B cell (primary cell): Measurements from ENCODE around the gene NFKBIZ. TPM values are rescaled to one million over a fixed set of nuclear protein-coding genes. Genes with fewer than 3 reads are reported as not detected.
A peak's percentile ranks its signal among the peaks of the same experiment; 100 is the strongest.

Source experiments
- ATAC-seq: fragments of 200-7000 bp; cut with Tn5 transposase; one replicate; pipeline ENCODE4 v1.10.0; 2021; ENCODE audit warnings: low read depth, mild to moderate bottlenecking, moderate number of reproducible peaks, moderate library complexity
- CTCF ChIA-PET: fragments of 350-600 bp; sonication (Branson Sonifier 250); formaldehyde crosslinking; loops from one replicate; lab custom pipeline; 2021; ENCODE audit warnings: antibody characterized with exemption, inconsistent platforms; lab: Charles Lee
- POLR2A ChIA-PET: fragments of 350-600 bp; sonication (Branson Sonifier 250); formaldehyde crosslinking; loops from one replicate; lab custom pipeline; 2021; ENCODE audit warnings: antibody characterized with exemption; lab: Charles Lee
- DNase-seq: peaks from one replicate; pipeline ENCODE4 v3.0.0; 2013
- H2AFZ ChIP-seq: 2 replicates; pipeline ENCODE4 v1.6.1; 2012; ENCODE audit warnings: mild to moderate bottlenecking, low read depth, low read length; ENCODE audit not compliant: insufficient read depth, poor library complexity, severe bottlenecking
- H3K27ac ChIP-seq, 2 donors: 1 replicate in 1 of 2; 2 replicates in 1 of 2; pipeline ENCODE4 v1.5.1; 2012 to 2013; ENCODE audit warnings: low read length in 2 of 2, mild to moderate bottlenecking in 2 of 2, moderate library complexity in 1 of 2
- H3K27me3 ChIP-seq, 4 experiments: fragments of 200-600 bp in 1 of 4; sonication (generic) in 1 of 4; replicated peaks in 1 of 4; 1 replicate in 2 of 4; 2 replicates in 2 of 4; pipeline versions ENCODE4 v1.6.1 to v1.7.0; 2013 to 2016; ENCODE audit warnings: low read length in 3 of 4, mild to moderate bottlenecking in 2 of 4, mixed read lengths in 1 of 4, moderate library complexity in 1 of 4; ENCODE audit not compliant: insufficient read depth in 4 of 4, control insufficient read depth in 3 of 4; ENCODE audit errors: control extremely low read depth in 1 of 4
- H3K36me3 ChIP-seq, 2 experiments: replicated peaks in 1 of 2; 1 replicate in 1 of 2; 2 replicates in 1 of 2; pipeline versions ENCODE4 v1.6.1 to v1.7.1; 2013; ENCODE audit warnings: low read length in 1 of 2; ENCODE audit not compliant: insufficient read depth in 2 of 2, control insufficient read depth in 1 of 2; ENCODE audit errors: control extremely low read depth in 1 of 2, extremely low read depth in 1 of 2
- H3K4me1 ChIP-seq, 2 donors: fragments of 200-600 bp in 1 of 2; sonication (generic) in 1 of 2; 1 replicate in 1 of 2; 2 replicates in 1 of 2; pipeline versions ENCODE4 v1.5.1 to v1.6.1; 2013 to 2017; ENCODE audit warnings: low read length in 2 of 2; ENCODE audit not compliant: control insufficient read depth in 2 of 2, insufficient read depth in 2 of 2
- H3K4me2 ChIP-seq: replicated peaks from 2 replicates; pipeline ENCODE3; 2012; ENCODE audit warnings: mild to moderate bottlenecking, low read depth, low read length; ENCODE audit not compliant: poor library complexity, severe bottlenecking
- H3K4me3 ChIP-seq, 5 experiments: fragments of 200-600 bp in 1 of 5; sonication (generic) in 1 of 5; 1 replicate in 3 of 5; 2 replicates in 2 of 5; pipeline versions ENCODE4 v1.5.1 to v1.7.0; 2011 to 2016; ENCODE audit warnings: low read length in 4 of 5, mild to moderate bottlenecking in 4 of 5, low read depth in 2 of 5, control low read depth in 1 of 5, moderate library complexity in 1 of 5; ENCODE audit not compliant: insufficient read depth in 1 of 5; ENCODE audit errors: control extremely low read depth in 1 of 5, extremely low read depth in 1 of 5
- H3K79me2 ChIP-seq: fragments of 200-600 bp; sonication (generic); one replicate; pipeline ENCODE4 v1.6.0; 2016; ENCODE audit warnings: low read length; ENCODE audit not compliant: control insufficient read depth, insufficient read depth
- H3K9ac ChIP-seq: fragments of 200-600 bp; sonication (generic); 2 replicates; pipeline ENCODE4 v1.6.1; 2017; ENCODE audit warnings: mild to moderate bottlenecking, low read length, moderate library complexity
- H3K9me3 ChIP-seq, 3 donors: one replicate each; pipeline versions ENCODE4 v1.6.1 to v1.7.1; 2013; ENCODE audit warnings: low read length in 2 of 3; ENCODE audit not compliant: control insufficient read depth in 2 of 3, insufficient read depth in 1 of 3; ENCODE audit errors: control extremely low read depth in 1 of 3
- H4K20me1 ChIP-seq: 2 replicates; pipeline ENCODE4 v1.6.0; 2012; ENCODE audit warnings: mild to moderate bottlenecking, low read length; ENCODE audit not compliant: insufficient read depth, control insufficient read depth, poor library complexity, severe bottlenecking
- H3K27ac Mint-ChIP-seq: one replicate; pipeline ENCODE4 v1.8.0; 2021; ENCODE audit warnings: mixed read lengths
- H3K27me3 Mint-ChIP-seq: one replicate; pipeline ENCODE4 v1.8.0; 2021; ENCODE audit warnings: mixed read lengths
- H3K4me1 Mint-ChIP-seq: one replicate; pipeline ENCODE4 v1.8.0; 2021; ENCODE audit warnings: mixed read lengths
- H3K4me3 Mint-ChIP-seq: one replicate; pipeline ENCODE4 v1.8.0; 2021; ENCODE audit warnings: mixed read lengths
- H3K9me3 Mint-ChIP-seq: one replicate; pipeline ENCODE4 v1.8.0; 2022; ENCODE audit warnings: mixed read lengths; ENCODE audit not compliant: insufficient read depth
- CTCF ChIP-seq: fragments of 200-600 bp; IDR thresholded peaks from one replicate; pipeline ENCODE4 v1.8.0; 2022; ENCODE audit warnings: antibody characterized with exemption, mild to moderate bottlenecking
- EZH2 ChIP-seq: IDR thresholded peaks from 2 replicates; pipeline ENCODE4 v1.6.1; 2012; ENCODE audit warnings: borderline replicate concordance, low read depth, mild to moderate bottlenecking, moderate library complexity, low read length; ENCODE audit not compliant: insufficient read depth, poor library complexity, severe bottlenecking
- WGBS: methylation state at CpG from one replicate; pipeline ENCODE4 v1.1.5; 2013; ENCODE audit warnings: missing lambda C conversion rate; ENCODE audit not compliant: insufficient coverage; 5-methylcytosine and 5-hydroxymethylcytosine counted together
- intact Hi-C: fragments of 100-400 bp; cut with micrococcal nuclease; formaldehyde crosslinking; loops from one replicate; pipeline ENCODE4 v1.10.0; 2022
- polyA plus RNA-seq: library from polyadenylated mRNA; depleted of rRNA; stranded (reverse); fragments of >200 nt; gene quantifications from 2 replicates; pipeline ENCODE4 v1.2.3, GENCODE V29; 2012
- total RNA-seq, 2 donors: library from RNA; stranded (reverse); fragments of 120-200 nt in 1 of 2; gene quantifications; 1 replicate in 1 of 2; 2 replicates in 1 of 2; pipeline versions ENCODE4 v1.2.3 to v1.2.4, GENCODE V29; 2013 to 2022

NFKBIZ gene
- total and polyA plus RNA-seq, 2 donors (not counting 1 experiment from before 2014, with no cell fraction given) = 114 to 157 TPM

GRCh38 chr3:101828276-101828675, 21.0 kb upstream of the NFKBIZ start:
- intact Hi-C loops = loop anchor here (5.0 kb wide), 1 partner anchor 34 kb away; no protein-coding TSS in a partner anchor
- ChIA-PET POLR2A (interaction anchor here (0.6 to 5.5 kb wide), 6 partner anchors 8 to 141 kb away, joined by 3 to 41 read pairs (median 4); partner anchors contain the start of gene NFKBIZ), CTCF (interaction anchor here (0.6 to 3.8 kb wide), 9 partner anchors 11 to 401 kb away, joined by 3 to 31 read pairs (median 12); partner anchors contain the start of gene NFKBIZ)
- Histone ChIP-seq H2AFZ (peak overlapping the region; percentile 64), H3K4me2 (peak overlapping the region; percentile 90), H3K9me3 (no peaks in the 10 kb centered on the region), H3K79me2 (peaks cover 40% of the 10 kb centered on the region), H3K4me1 (peaks cover 45 to 46% of the 10 kb centered on the region in 2 donors), H4K20me1 (no peaks in the 10 kb centered on the region), H3K9ac (peak overlapping the region; percentile 83), H3K27me3 (no peaks in the 10 kb centered on the region), H3K36me3 (no peaks in the 10 kb centered on the region), H3K27ac (peak overlapping the region; percentile 93 to 97), H3K4me3 (peak overlapping the region; percentile 58 to 83 (median 62))
- no peak for ATAC-seq
- Mint-ChIP-seq H3K27ac (peak overlapping the region; percentile 96), H3K4me1 (peaks cover 65% of the 10 kb centered on the region), H3K9me3 (no peaks in the 10 kb centered on the region), H3K27me3 (no peaks in the 10 kb centered on the region), H3K4me3 (peak overlapping the region; percentile 90)
- no CpG with 5 or more reads among the region's 3 CpGs for WGBS
- no peak for TF ChIP-seq CTCF
- no peak for DNase-seq

- Mint-ChIP-seq H3K27ac (peak overlapping the region; percentile 96), H3K27me3 (no peaks in the 10 kb centered on the region), H3K9me3 (no peaks in the 10 kb centered on the region), H3K4me1 (peaks cover 71% of the 10 kb centered on the region), H3K4me3 (peak overlapping the region; percentile 90)
- no peaks in the 10 kb centered on the region for H3K9me3 ChIP-seq
- H3K27me3 ChIP-seq = no peaks in the 10 kb centered on the region
- H3K79me2 ChIP-seq = peaks cover 46% of the 10 kb centered on the region
- no peak for TF ChIP-seq CTCF
- TF ChIP-seq EZH2 = no peak
- POLR2A ChIA-PET = interaction anchor here (0.8 to 5.5 kb wide), 2 partner anchors 20 to 106 kb away, joined by 3 to 41 read pairs; partner anchors contain the start of gene NFKBIZ
- no peaks in the 10 kb centered on the region for H3K36me3 ChIP-seq
- peaks cover 51 to 52% of the 10 kb centered on the region in 2 donors for H3K4me1 ChIP-seq
- H3K4me3 ChIP-seq = peak overlapping the region; percentile 58 to 83 (median 62)
- peak; percentile 24 for ATAC-seq
- H4K20me1 ChIP-seq = no peaks in the 10 kb centered on the region
- H3K27ac ChIP-seq = peak overlapping the region; percentile 93 to 97
- H3K4me2 ChIP-seq = peak overlapping the region; percentile 90
- H3K9ac ChIP-seq = peak overlapping the region; percentile 83
- peak; percentile 64 for DNase-seq
- CTCF ChIA-PET = interaction anchor here (0.7 to 3.8 kb wide), 9 partner anchors 10 to 400 kb away, joined by 3 to 31 read pairs (median 8); partner anchors contain the start of gene NFKBIZ
- peak overlapping the region; percentile 64 for H2AFZ ChIP-seq
- intact Hi-C loops = loop anchor here (1.0 to 5.0 kb wide), 2 partner anchors 8 to 33 kb away; no protein-coding TSS in a partner anchor
- 23% methylated on average over 4 of the region's 9 CpGs for WGBS
Observed at GRCh38 chr3:101828691-101829436, 20.4 kb upstream of the NFKBIZ start.
